K562 (cell line): ENCODE results near the gene ACTN4. TPM values are rescaled to one million over a fixed set of nuclear protein-coding genes. Genes with fewer than 3 reads are reported as not detected.
A peak's percentile ranks its signal among the peaks of the same experiment; 100 is the strongest.

Source experiments
- BCL6 ChIP-seq: fragments of 250-450 bp; sonication (Bioruptor Pico); IDR thresholded peaks from 2 replicates; pipeline ENCODE4 v1.4.0; 2020
- CREBBP ChIP-seq: IDR thresholded peaks from one replicate; pipeline ENCODE4 v1.6.1; 2012; ENCODE audit warnings: low read depth, mild to moderate bottlenecking, control low read depth, inconsistent platforms, low read length
- FOXJ3 ChIP-seq: sonication (generic); formaldehyde crosslinking; IDR thresholded peaks from 2 replicates; pipeline ENCODE4 v1.4.0; 2020; ENCODE audit warnings: mild to moderate bottlenecking, missing genetic modification reagents
- KAT2B ChIP-seq: IDR thresholded peaks from one replicate; pipeline ENCODE4 v1.6.1; 2012; ENCODE audit warnings: low read depth, mild to moderate bottlenecking, control low read depth, inconsistent platforms, low read length, moderate library complexity
- KLF6 ChIP-seq: fragments of 250-450 bp; sonication (Bioruptor Pico); IDR thresholded peaks from 2 replicates; pipeline ENCODE4 v1.4.0; 2020; ENCODE audit warnings: mild to moderate bottlenecking, moderate library complexity, borderline replicate concordance
- SMAD3 ChIP-seq: fragments of 450-650 bp; formaldehyde crosslinking; conservative IDR thresholded peaks from 2 replicates; pipeline ENCODE4 v1.4.0; 2020; ENCODE audit warnings: mild to moderate bottlenecking
- TARDBP ChIP-seq: fragments of 450-650 bp; IDR thresholded peaks from 2 replicates; pipeline ENCODE4 v1.6.1; 2016
- ZNF239 ChIP-seq: fragments of 250-450 bp; sonication (Bioruptor Pico); IDR thresholded peaks from 2 replicates; pipeline ENCODE4 v1.4.0; 2020; ENCODE audit warnings: mild to moderate bottlenecking
- ZNF41 ChIP-seq: fragments of 250-450 bp; sonication (Bioruptor Pico); conservative IDR thresholded peaks from 2 replicates; pipeline ENCODE4 v1.4.0; 2020; ENCODE audit warnings: mild to moderate bottlenecking
- ZNF507 ChIP-seq: conservative IDR thresholded peaks from 2 replicates; pipeline ENCODE4 v1.6.1; 2017; ENCODE audit warnings: missing genetic modification characterization, missing compliant biosample characterization
- polyA plus RNA-seq, 8 experiments: library from polyadenylated mRNA; depleted of rRNA in 4 of 8; stranded (reverse) in 5 of 8; unstranded in 3 of 8; fragments of >200 nt; fragmentation: Nextera tagmentation in 2 of 8; fragmentation: Illumina TruSeq in 1 of 8; extraction: Ambion mirVana in 2 of 8; extraction: Trizol in 1 of 8; gene quantifications; 2 replicates each; pipeline versions ENCODE4 v1.2.1 to v1.2.3, GENCODE V29; 2011 to 2014; ENCODE audit warnings: inconsistent platforms in 1 of 8, missing spikeins in 1 of 8
- total RNA-seq, 7 experiments: library from RNA; depleted of rRNA in 6 of 7; stranded (reverse); fragments of >200 nt in 6 of 7; fragmentation: Illumina TruSeq in 2 of 7; extraction: Trizol in 2 of 7; gene quantifications; 2 replicates each; pipeline versions ENCODE4 v1.2.1 to v1.2.3, GENCODE V29; 2011 to 2021; ENCODE audit warnings: low replicate concordance in 1 of 7
- TF ChIP-seq, protein P1 (sequence below): sonication (generic); formaldehyde crosslinking; IDR thresholded peaks from 2 replicates; pipeline ENCODE4 v1.8.0; 2023; ENCODE audit warnings: mild to moderate bottlenecking, missing genetic modification reagents
- TF ChIP-seq, protein P2 (sequence below): sonication (generic); formaldehyde crosslinking; IDR thresholded peaks from 2 replicates; pipeline ENCODE4 v1.8.0; 2023; ENCODE audit warnings: mild to moderate bottlenecking, missing genetic modification reagents
- TF ChIP-seq, protein P3 (sequence below), 3 experiments: fragments of 200-800 bp in 1 of 3; sonication (Bioruptor generic) in 1 of 3; sonication (generic) in 1 of 3; formaldehyde crosslinking in 1 of 3; IDR thresholded peaks; 2 replicates each; pipeline versions ENCODE4 v1.6.1 to v1.8.0; 2016 to 2022; ENCODE audit warnings: mild to moderate bottlenecking in 2 of 3, missing compliant biosample characterization in 2 of 3, missing genetic modification characterization in 2 of 3, missing genetic modification reagents in 1 of 3
- TF ChIP-seq, protein P4 (sequence below), 2 experiments: fragments of 450-650 bp; IDR thresholded peaks; 2 replicates each; pipeline ENCODE4 v1.6.1; 2018; ENCODE audit warnings: mild to moderate bottlenecking in 2 of 2, low read depth in 1 of 2; ENCODE audit not compliant: partially characterized antibody in 2 of 2

ACTN4 gene
- total and polyA plus RNA-seq, 9 of the 15 experiments (the other 6 are each of a cell fraction or from before 2014, with no cell fraction given), result 3.1 to 385 (median 125) TPM

DNA sequence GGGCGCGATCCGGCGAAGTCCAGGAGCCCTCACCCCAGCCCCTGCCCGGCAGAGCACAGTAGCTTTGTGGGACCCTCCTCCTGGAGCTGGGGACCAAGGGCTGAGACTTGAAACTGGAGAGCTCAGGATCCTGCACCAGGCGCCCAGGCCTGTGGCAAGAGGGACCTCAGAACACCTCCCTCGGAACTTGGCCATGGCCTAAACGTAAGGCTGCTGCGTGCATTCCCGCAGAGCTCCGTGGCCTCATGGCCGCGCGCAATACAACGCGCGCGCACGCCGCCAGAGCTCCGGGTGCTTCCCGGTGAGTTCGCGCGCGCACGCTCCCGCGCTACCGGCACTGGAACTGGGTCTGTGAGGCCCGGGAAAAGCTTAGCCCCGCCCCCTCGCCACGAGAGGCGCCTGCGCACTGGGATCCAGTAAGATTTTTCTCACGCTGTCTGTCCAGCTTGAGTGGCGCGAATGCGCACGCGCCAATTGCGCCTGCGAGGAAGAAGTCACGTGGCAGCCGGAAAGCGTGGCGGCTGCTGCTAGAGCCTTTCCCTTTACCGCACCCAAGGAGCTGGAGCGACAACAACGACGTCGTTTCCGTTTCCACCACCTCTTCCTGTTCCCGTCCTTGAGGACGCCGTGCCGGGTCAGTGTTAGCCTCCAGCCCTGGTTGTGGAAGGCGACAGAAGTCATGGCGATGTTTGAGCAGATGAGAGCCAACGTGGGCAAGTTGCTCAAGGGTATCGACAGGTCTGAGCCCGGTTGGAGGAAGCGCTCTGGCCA is 28.7 kb upstream of the ACTN4 start, which contains the start of gene EIF3K (continued):
- TF ChIP-seq, protein P1, sequence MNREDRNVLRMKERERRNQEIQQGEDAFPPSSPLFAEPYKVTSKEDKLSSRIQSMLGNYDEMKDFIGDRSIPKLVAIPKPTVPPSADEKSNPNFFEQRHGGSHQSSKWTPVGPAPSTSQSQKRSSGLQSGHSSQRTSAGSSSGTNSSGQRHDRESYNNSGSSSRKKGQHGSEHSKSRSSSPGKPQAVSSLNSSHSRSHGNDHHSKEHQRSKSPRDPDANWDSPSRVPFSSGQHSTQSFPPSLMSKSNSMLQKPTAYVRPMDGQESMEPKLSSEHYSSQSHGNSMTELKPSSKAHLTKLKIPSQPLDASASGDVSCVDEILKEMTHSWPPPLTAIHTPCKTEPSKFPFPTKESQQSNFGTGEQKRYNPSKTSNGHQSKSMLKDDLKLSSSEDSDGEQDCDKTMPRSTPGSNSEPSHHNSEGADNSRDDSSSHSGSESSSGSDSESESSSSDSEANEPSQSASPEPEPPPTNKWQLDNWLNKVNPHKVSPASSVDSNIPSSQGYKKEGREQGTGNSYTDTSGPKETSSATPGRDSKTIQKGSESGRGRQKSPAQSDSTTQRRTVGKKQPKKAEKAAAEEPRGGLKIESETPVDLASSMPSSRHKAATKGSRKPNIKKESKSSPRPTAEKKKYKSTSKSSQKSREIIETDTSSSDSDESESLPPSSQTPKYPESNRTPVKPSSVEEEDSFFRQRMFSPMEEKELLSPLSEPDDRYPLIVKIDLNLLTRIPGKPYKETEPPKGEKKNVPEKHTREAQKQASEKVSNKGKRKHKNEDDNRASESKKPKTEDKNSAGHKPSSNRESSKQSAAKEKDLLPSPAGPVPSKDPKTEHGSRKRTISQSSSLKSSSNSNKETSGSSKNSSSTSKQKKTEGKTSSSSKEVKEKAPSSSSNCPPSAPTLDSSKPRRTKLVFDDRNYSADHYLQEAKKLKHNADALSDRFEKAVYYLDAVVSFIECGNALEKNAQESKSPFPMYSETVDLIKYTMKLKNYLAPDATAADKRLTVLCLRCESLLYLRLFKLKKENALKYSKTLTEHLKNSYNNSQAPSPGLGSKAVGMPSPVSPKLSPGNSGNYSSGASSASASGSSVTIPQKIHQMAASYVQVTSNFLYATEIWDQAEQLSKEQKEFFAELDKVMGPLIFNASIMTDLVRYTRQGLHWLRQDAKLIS, result no peak
- TF ChIP-seq ZNF41 (CRISPR knock-in tag) (no peak), BCL6 (CRISPR knock-in tag) (no peak), KLF6 (CRISPR knock-in tag) (no peak), KAT2B (no peak), FOXJ3 (no peak), ZNF507 (tag) (no peak), TARDBP (no peak), CREBBP (no peak), ZNF239 (CRISPR knock-in tag) (peak; percentile 50; the same call in 1 of the 2 replicates), SMAD3 (CRISPR knock-in tag) (no peak)
- TF ChIP-seq, protein P2, sequence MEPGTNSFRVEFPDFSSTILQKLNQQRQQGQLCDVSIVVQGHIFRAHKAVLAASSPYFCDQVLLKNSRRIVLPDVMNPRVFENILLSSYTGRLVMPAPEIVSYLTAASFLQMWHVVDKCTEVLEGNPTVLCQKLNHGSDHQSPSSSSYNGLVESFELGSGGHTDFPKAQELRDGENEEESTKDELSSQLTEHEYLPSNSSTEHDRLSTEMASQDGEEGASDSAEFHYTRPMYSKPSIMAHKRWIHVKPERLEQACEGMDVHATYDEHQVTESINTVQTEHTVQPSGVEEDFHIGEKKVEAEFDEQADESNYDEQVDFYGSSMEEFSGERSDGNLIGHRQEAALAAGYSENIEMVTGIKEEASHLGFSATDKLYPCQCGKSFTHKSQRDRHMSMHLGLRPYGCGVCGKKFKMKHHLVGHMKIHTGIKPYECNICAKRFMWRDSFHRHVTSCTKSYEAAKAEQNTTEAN, result no peak
- TF ChIP-seq, protein P3, sequence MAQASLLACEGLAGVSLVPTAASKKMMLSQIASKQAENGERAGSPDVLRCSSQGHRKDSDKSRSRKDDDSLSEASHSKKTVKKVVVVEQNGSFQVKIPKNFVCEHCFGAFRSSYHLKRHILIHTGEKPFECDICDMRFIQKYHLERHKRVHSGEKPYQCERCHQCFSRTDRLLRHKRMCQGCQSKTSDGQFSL (CRISPR knock-in tag; IDR thresholded peaks at IDR 0.05), result no peak
- TF ChIP-seq, protein P3 (tag; IDR thresholded peaks at IDR 0.05), result no peak
- TF ChIP-seq, protein P4, sequence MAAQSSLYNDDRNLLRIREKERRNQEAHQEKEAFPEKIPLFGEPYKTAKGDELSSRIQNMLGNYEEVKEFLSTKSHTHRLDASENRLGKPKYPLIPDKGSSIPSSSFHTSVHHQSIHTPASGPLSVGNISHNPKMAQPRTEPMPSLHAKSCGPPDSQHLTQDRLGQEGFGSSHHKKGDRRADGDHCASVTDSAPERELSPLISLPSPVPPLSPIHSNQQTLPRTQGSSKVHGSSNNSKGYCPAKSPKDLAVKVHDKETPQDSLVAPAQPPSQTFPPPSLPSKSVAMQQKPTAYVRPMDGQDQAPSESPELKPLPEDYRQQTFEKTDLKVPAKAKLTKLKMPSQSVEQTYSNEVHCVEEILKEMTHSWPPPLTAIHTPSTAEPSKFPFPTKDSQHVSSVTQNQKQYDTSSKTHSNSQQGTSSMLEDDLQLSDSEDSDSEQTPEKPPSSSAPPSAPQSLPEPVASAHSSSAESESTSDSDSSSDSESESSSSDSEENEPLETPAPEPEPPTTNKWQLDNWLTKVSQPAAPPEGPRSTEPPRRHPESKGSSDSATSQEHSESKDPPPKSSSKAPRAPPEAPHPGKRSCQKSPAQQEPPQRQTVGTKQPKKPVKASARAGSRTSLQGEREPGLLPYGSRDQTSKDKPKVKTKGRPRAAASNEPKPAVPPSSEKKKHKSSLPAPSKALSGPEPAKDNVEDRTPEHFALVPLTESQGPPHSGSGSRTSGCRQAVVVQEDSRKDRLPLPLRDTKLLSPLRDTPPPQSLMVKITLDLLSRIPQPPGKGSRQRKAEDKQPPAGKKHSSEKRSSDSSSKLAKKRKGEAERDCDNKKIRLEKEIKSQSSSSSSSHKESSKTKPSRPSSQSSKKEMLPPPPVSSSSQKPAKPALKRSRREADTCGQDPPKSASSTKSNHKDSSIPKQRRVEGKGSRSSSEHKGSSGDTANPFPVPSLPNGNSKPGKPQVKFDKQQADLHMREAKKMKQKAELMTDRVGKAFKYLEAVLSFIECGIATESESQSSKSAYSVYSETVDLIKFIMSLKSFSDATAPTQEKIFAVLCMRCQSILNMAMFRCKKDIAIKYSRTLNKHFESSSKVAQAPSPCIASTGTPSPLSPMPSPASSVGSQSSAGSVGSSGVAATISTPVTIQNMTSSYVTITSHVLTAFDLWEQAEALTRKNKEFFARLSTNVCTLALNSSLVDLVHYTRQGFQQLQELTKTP (IDR thresholded peaks at IDR 0.05; ENCODE audit: low read depth in 1 of 2, partially characterized antibody in 2 of 2), result peak in 1 of 2 experiments; percentile 93
